Measurements from ENCODE around the gene CAMK2D. TPM values are rescaled to one million over a fixed set of nuclear protein-coding genes. Genes with fewer than 3 reads are reported as not detected.

Gene CAMK2D
- total RNA-seq, 1 experiment from 2014 or later, result 9.0 TPM

- Histone ChIP-seq H2BK20ac (ENCODE audit: low read depth, low read length, poor library complexity, severe bottlenecking) (no peak overlapping the region), H3K23ac (ENCODE audit: insufficient read length, low read depth, low read length) (no peak overlapping the region), H4K20me1 (ENCODE audit: control insufficient read depth, insufficient read depth, insufficient read length) (no peaks in the 10 kb centered on the region), H2AK5ac (ENCODE audit: insufficient read length, low read length) (no peak overlapping the region), H2BK5ac (ENCODE audit: insufficient read length, low read length) (no peak overlapping the region), H2AFZ (ENCODE audit: low read length) (no peak overlapping the region), H3K4me2 (ENCODE audit: insufficient read depth, insufficient read length, low read length) (no peak overlapping the region), H3K14ac (ENCODE audit: insufficient read depth, low read length) (no peak overlapping the region), H3K56ac (ENCODE audit: insufficient read length, low read depth, low read length) (no peak overlapping the region), H3K4ac (ENCODE audit: low read depth, low read length) (no peak overlapping the region), H2BK15ac (ENCODE audit: low read depth, low read length) (no peak overlapping the region), H3K9ac (ENCODE audit: extremely low read depth, insufficient read length, low read length) (no peak overlapping the region), H4K5ac (ENCODE audit: insufficient read length, low read depth, low read length) (no peak overlapping the region), H3K27ac (ENCODE audit: insufficient read length, low read depth, low read length) (no peak overlapping the region), H4K8ac (replicated peaks; ENCODE audit: insufficient read length, low read depth, low read length) (no peak overlapping the region), H4K91ac (ENCODE audit: insufficient read length, low read depth, low read length) (no peak overlapping the region), H3K9me3 (ENCODE audit: control insufficient read depth, low read depth, low read length) (no peaks in the 10 kb centered on the region), H2BK120ac (ENCODE audit: low read depth, low read length, poor library complexity, severe bottlenecking) (no peak overlapping the region), H3K79me1 (ENCODE audit: insufficient read depth, low read depth, low read length, poor library complexity, severe bottlenecking) (no peaks in the 10 kb centered on the region), H3T11ph (ENCODE audit: low read length) (no peak overlapping the region), H3K4me1 (ENCODE audit: insufficient read depth, low read length) (no peaks in the 10 kb centered on the region; the same call in 1 of the 2 replicates), H3K79me2 (ENCODE audit: insufficient read depth, low read length) (no peaks in the 10 kb centered on the region), H3K23me2 (ENCODE audit: insufficient read length, low read depth, low read length, poor library complexity, severe bottlenecking) (no peaks in the 10 kb centered on the region), H3K27me3 (ENCODE audit: insufficient read depth, low read length) (no peaks in the 10 kb centered on the region), H3K18ac (ENCODE audit: insufficient read length, low read depth, low read length) (no peak overlapping the region), H2BK12ac (ENCODE audit: insufficient read length, low read depth, low read length) (no peak overlapping the region)
- Mint-ChIP-seq H3K36me3 (ENCODE audit: insufficient read depth in 1 of 3, low read depth in 3 of 3) (no peaks in the 10 kb centered on the region; a peak in 2 of 7 replicates), H3K27ac (no peak overlapping the region), H3K4me1 (peaks cover 8 to 11% of the 10 kb centered on the region in 2 experiments), H3K27me3 (ENCODE audit: low read depth) (no peaks in the 10 kb centered on the region), H3K4me3 (no peak overlapping the region), H3K9me3 (no peaks in the 10 kb centered on the region)
- DNase-seq, result no peak
- TF ChIP-seq, protein P1, sequence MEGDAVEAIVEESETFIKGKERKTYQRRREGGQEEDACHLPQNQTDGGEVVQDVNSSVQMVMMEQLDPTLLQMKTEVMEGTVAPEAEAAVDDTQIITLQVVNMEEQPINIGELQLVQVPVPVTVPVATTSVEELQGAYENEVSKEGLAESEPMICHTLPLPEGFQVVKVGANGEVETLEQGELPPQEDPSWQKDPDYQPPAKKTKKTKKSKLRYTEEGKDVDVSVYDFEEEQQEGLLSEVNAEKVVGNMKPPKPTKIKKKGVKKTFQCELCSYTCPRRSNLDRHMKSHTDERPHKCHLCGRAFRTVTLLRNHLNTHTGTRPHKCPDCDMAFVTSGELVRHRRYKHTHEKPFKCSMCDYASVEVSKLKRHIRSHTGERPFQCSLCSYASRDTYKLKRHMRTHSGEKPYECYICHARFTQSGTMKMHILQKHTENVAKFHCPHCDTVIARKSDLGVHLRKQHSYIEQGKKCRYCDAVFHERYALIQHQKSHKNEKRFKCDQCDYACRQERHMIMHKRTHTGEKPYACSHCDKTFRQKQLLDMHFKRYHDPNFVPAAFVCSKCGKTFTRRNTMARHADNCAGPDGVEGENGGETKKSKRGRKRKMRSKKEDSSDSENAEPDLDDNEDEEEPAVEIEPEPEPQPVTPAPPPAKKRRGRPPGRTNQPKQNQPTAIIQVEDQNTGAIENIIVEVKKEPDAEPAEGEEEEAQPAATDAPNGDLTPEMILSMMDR (conservative IDR thresholded peaks at IDR 0.05), result no peak
These were observed 23.3 kb downstream of the CAMK2D start for GRCh38 chr4:113738251-113738650.
